ENCODE results near the gene C2orf72. TPM values are rescaled to one million over a fixed set of nuclear protein-coding genes. Genes with fewer than 3 reads are reported as not detected.

C2orf72 gene
- total and polyA plus RNA-seq, 2 of the 13 experiments (the other 11 are each of a cell fraction or from before 2014, with no cell fraction given): 147 to 203 TPM

DNA sequence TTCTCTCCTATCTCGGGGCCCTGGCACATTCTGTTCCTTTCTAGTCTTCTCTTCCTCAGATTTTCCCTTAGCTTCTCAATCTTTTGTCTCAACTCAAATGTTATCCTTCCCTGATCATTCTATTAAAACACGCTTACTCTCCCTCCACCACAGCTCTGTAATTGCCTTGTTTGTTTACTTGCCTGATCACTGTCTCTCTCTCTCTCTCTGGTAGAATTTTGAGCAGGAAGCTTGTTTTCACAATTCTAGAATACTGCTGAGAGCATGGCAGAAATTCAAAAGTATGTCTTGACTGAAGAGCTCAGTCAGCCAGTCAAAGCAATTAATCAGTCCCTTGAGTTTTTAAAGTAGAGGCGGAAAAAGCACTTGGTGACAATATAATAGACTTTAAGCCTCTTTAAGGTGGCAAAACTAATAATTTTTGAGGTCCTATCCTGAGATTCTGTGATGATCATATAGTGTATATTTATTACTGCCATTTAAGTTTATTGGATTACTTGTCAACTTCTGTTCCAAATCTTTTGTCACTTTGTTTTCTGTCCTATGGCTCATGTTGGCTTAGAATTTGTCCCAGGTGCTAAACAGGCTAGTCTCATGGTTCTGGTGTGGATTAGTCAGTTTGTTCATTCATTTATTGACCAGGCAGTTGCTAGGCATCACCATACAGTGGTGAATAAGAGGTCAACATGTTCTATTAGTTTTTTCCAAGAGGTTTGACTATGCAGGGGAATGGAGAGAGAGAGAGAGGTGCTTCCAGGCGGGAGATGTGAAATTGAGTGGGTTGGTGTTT, 21.6 kb downstream of the C2orf72 start:
- H2AFZ ChIP-seq (ENCODE audit: low read length): no peak overlapping the region
- intact Hi-C loops (cut with micrococcal nuclease; ENCODE audit: unreplicated experiment): loop anchor here (5.0 to 10.0 kb wide), 2 partner anchors 133 to 194 kb away; partner anchors contain the start of gene ITM2C
- ChIA-PET CTCF (ENCODE audit: low intra/inter-chr PET ratio, low total read pairs) (no interaction called here), POLR2A (interaction anchor here (0.8 to 1.2 kb wide), 2 partner anchors 8 to 9 kb away, joined by 3 to 4 read pairs; no protein-coding TSS in a partner anchor)
- peaks cover 38% of the 10 kb centered on the region for H3K4me1 ChIP-seq (ENCODE audit: insufficient read depth, low read length)
- 79% methylated on average over 4 of the region's 4 CpGs for WGBS (ENCODE audit: low lambda C conversion rate)
- no peaks in the 10 kb centered on the region; a peak in 1 of 5 replicates for H3K27me3 ChIP-seq (ENCODE audit: control insufficient read depth in 1 of 2, insufficient read depth in 2 of 2, low read length in 2 of 2)
- ATAC-seq (no peak), FAIRE-seq (no peak), DNase-seq (ENCODE audit: low spot score) (no peak)
- no TSS peak for BruUV-seq (replicated peaks)
- H3K4me3 ChIP-seq (replicated peaks in 1 of 3; ENCODE audit: insufficient read depth in 1 of 3, low read depth in 2 of 3, low read length in 3 of 3): peak overlapping the region; percentile 83 to 99 (median 96); a peak in 4 of 6 replicates
- peak overlapping the region; percentile 85 for H3K4me2 ChIP-seq (ENCODE audit: low read depth, low read length)
- peaks cover 52% of the 10 kb centered on the region for H3K79me2 ChIP-seq (ENCODE audit: insufficient read depth, low read length)
- peaks cover 19% of the 10 kb centered on the region; the same call in 1 of the 2 replicates for H4K20me1 ChIP-seq (ENCODE audit: insufficient read depth, low read length)
- TF ChIP-seq FOXA3 (CRISPR knock-in tag; IDR thresholded peaks at IDR 0.05) (peak; percentile 22; the same call in 1 of the 2 replicates), TAF1 (CRISPR knock-in tag; IDR thresholded peaks at IDR 0.05) (no peak), RFX5 (IDR thresholded peaks at IDR 0.05; ENCODE audit: low read depth, low read length) (peak; percentile 62; the same call in 1 of the 2 replicates), FOXP1 (IDR thresholded peaks at IDR 0.05) (no peak), FOXP1 (CRISPR knock-in tag; IDR thresholded peaks at IDR 0.05) (peak; percentile 25; the same call in 1 of the 2 replicates), GTF3A (CRISPR knock-in tag; conservative IDR thresholded peaks at IDR 0.05) (no peak), ZNF574 (CRISPR knock-in tag; IDR thresholded peaks at IDR 0.05) (no peak), SAP130 (CRISPR knock-in tag; IDR thresholded peaks at IDR 0.05; ENCODE audit: low read depth) (peak; percentile 44), ZNF335 (CRISPR knock-in tag; IDR thresholded peaks at IDR 0.05) (peak; percentile 72; the same call in 1 of the 2 replicates), MEF2D (CRISPR knock-in tag; IDR thresholded peaks at IDR 0.05) (no peak)
- TF ChIP-seq, protein P1, sequence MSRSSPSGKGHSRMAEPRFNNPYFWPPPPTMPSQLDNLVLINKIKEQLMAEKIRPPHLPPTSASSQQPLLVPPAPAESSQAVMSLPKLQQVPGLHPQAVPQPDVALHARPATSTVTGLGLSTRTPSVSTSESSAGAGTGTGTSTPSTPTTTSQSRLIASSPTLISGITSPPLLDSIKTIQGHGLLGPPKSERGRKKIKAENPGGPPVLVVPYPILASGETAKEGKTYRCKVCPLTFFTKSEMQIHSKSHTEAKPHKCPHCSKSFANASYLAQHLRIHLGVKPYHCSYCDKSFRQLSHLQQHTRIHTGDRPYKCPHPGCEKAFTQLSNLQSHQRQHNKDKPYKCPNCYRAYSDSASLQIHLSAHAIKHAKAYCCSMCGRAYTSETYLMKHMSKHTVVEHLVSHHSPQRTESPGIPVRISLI (CRISPR knock-in tag; IDR thresholded peaks at IDR 0.05; ENCODE audit: borderline replicate concordance): no peak
- no peaks in the 10 kb centered on the region for H3K9me3 ChIP-seq (ENCODE audit: low read length)
- in situ Hi-C loops (cut with HindIII; ENCODE audit: extremely low pct_ligation_motif_present, low pct_unique_long_range_greater_than_20kb): no loop called here
- H3K36me3 ChIP-seq (replicated peaks in 1 of 2; ENCODE audit: control insufficient read depth in 1 of 2, insufficient read depth in 2 of 2, low read length in 2 of 2): peaks cover 9 to 33% of the 10 kb centered on the region in 2 experiments
- H3K27ac ChIP-seq (ENCODE audit: extremely low read length, insufficient read depth, low read length): peak overlapping the region; percentile 8
- peak overlapping the region; percentile 98 for H3K9ac ChIP-seq (ENCODE audit: insufficient read depth, low read depth, low read length)

All from HepG2 (cell line).